Suprapubic skin (tissue), 4 donors: ENCODE measurements around the gene CLEC16A. TPM values are rescaled to one million over a fixed set of nuclear protein-coding genes. Genes with fewer than 3 reads are reported as not detected.

Experiments used
- DNase-seq, 2 donors: peaks; one replicate each; pipeline ENCODE4 v3.0.0-alpha.2; 2019; ENCODE audit warnings: low spot score in 2 of 2
- H3K27ac ChIP-seq: fragments of 200-600 bp; sonication (generic); one replicate; pipeline ENCODE4 v1.5.1; 2019
- H3K27me3 ChIP-seq: fragments of 200-600 bp; sonication (generic); one replicate; pipeline ENCODE4 v1.5.1; 2019
- H3K36me3 ChIP-seq: fragments of 200-600 bp; sonication (generic); one replicate; pipeline ENCODE4 v1.5.1; 2019
- H3K4me1 ChIP-seq: fragments of 200-600 bp; sonication (generic); one replicate; pipeline ENCODE4 v1.5.1; 2019
- H3K4me3 ChIP-seq: fragments of 200-600 bp; sonication (generic); one replicate; pipeline ENCODE4 v1.5.1; 2019; ENCODE audit warnings: mild to moderate bottlenecking
- H3K9me3 ChIP-seq: fragments of 200-600 bp; sonication (generic); one replicate; pipeline ENCODE4 v1.5.1; 2019
- CTCF ChIP-seq, 2 donors: fragments of 200-600 bp in 1 of 2; fragments of 450-650 bp in 1 of 2; sonication (generic) in 1 of 2; IDR thresholded peaks; one replicate each; pipeline ENCODE4 v1.5.1; 2016 to 2019; ENCODE audit warnings: antibody characterized with exemption in 2 of 2, mild to moderate bottlenecking in 1 of 2, moderate library complexity in 1 of 2
- EP300 ChIP-seq: sonication (generic); formaldehyde crosslinking; IDR thresholded peaks from one replicate; pipeline ENCODE4 v1.6.1; 2017; ENCODE audit warnings: antibody characterized with exemption
- POLR2A ChIP-seq, 2 donors: fragments of 450-650 bp; IDR thresholded peaks; one replicate each; pipeline ENCODE4 v1.6.1; 2017; ENCODE audit warnings: antibody characterized with exemption in 2 of 2, mild to moderate bottlenecking in 2 of 2, moderate library complexity in 2 of 2
- POLR2AphosphoS5 ChIP-seq, 3 donors: sonication (generic); formaldehyde crosslinking; IDR thresholded peaks; one replicate each; pipeline ENCODE4 v1.6.1; 2017; ENCODE audit warnings: antibody characterized with exemption in 3 of 3
- WGBS: methylation state at CpG from one replicate; pipeline ENCODE4 v1.1.5; 2018; 5-methylcytosine and 5-hydroxymethylcytosine counted together
- total RNA-seq, 4 donors: library from RNA; depleted of rRNA; stranded (reverse); fragments of >200 nt; gene quantifications; one replicate each; pipeline ENCODE4 v1.1.0, GENCODE V29; 2016

Gene CLEC16A
- total RNA-seq, 4 donors from 2014 or later: 37.2 to 62.3 (median 39.0) TPM

GRCh38 chr16:11082108-11082859 lies 137.9 kb downstream of the CLEC16A start:
- TF ChIP-seq EP300 (no peak), POLR2A (IDR thresholded peaks at IDR 0.05) (no peak), POLR2AphosphoS5 (IDR thresholded peaks at IDR 0.05) (no peak), CTCF (IDR thresholded peaks at IDR 0.05) (no peak)
- no peaks in the 10 kb centered on the region for H3K27me3 ChIP-seq
- H3K4me3 ChIP-seq: no peak overlapping the region
- WGBS: 91% methylated on average over 16 of the region's 16 CpGs
- peaks cover 4% of the 10 kb centered on the region for H3K36me3 ChIP-seq
- no peak for DNase-seq
- H3K27ac ChIP-seq: no peak overlapping the region
- no peaks in the 10 kb centered on the region for H3K9me3 ChIP-seq
- H3K4me1 ChIP-seq: peaks cover 29% of the 10 kb centered on the region

GRCh38 chr16:11082860-11083388 lies 138.6 kb downstream of the CLEC16A start:
- peaks cover 8% of the 10 kb centered on the region for H3K36me3 ChIP-seq

GRCh38 chr16:11084484-11084875 lies 140.1 kb downstream of the CLEC16A start:
- H3K27ac ChIP-seq: no peak overlapping the region
- TF ChIP-seq POLR2AphosphoS5 (IDR thresholded peaks at IDR 0.05) (no peak), EP300 (no peak), POLR2A (IDR thresholded peaks at IDR 0.05) (no peak), CTCF (IDR thresholded peaks at IDR 0.05) (no peak)
- 79% methylated on average over 11 of the region's 11 CpGs for WGBS
- no peak overlapping the region for H3K4me3 ChIP-seq
- no peaks in the 10 kb centered on the region for H3K9me3 ChIP-seq
- H3K27me3 ChIP-seq: no peaks in the 10 kb centered on the region
- H3K4me1 ChIP-seq: peaks cover 9% of the 10 kb centered on the region
- DNase-seq: no peak
- H3K36me3 ChIP-seq: peaks cover 10% of the 10 kb centered on the region

More at GRCh38 chr16:11082860-11083388, 138.6 kb downstream of the CLEC16A start:
- Histone ChIP-seq H3K27me3 (no peaks in the 10 kb centered on the region), H3K9me3 (no peaks in the 10 kb centered on the region), H3K27ac (no peak overlapping the region), H3K4me3 (no peak overlapping the region), H3K4me1 (peaks cover 24% of the 10 kb centered on the region)
- WGBS: 85% methylated on average over 2 of the region's 2 CpGs
- DNase-seq: no peak
- TF ChIP-seq POLR2AphosphoS5 (IDR thresholded peaks at IDR 0.05) (no peak), EP300 (no peak)

- H3K9me3 ChIP-seq: no peaks in the 10 kb centered on the region
- TF ChIP-seq CTCF (IDR thresholded peaks at IDR 0.05) (no peak), POLR2A (IDR thresholded peaks at IDR 0.05) (no peak), POLR2AphosphoS5 (IDR thresholded peaks at IDR 0.05) (no peak), EP300 (no peak)
- H3K27ac ChIP-seq: no peak overlapping the region
- no peaks in the 10 kb centered on the region for H3K27me3 ChIP-seq
- 94% methylated on average over 14 of the region's 15 CpGs for WGBS
- H3K36me3 ChIP-seq: peaks cover 10% of the 10 kb centered on the region
- DNase-seq: no peak
- peaks cover 4% of the 10 kb centered on the region for H3K4me1 ChIP-seq
- no peak overlapping the region for H3K4me3 ChIP-seq
These were observed 140.6 kb downstream of the CLEC16A start for GRCh38 chr16:11084876-11085485.

GRCh38 chr16:11085916-11086315 lies 141.6 kb downstream of the CLEC16A start:
- TF ChIP-seq POLR2AphosphoS5 (IDR thresholded peaks at IDR 0.05): no peak
- no peak for TF ChIP-seq POLR2A (IDR thresholded peaks at IDR 0.05)
- no peak for TF ChIP-seq CTCF (IDR thresholded peaks at IDR 0.05)
- TF ChIP-seq EP300: no peak
- H3K4me3 ChIP-seq: no peak overlapping the region
- H3K36me3 ChIP-seq: peaks cover 6% of the 10 kb centered on the region
- no peak for DNase-seq
- H3K4me1 ChIP-seq: peaks cover under 1% of the 10 kb centered on the region
- no peaks in the 10 kb centered on the region for H3K9me3 ChIP-seq
- H3K27me3 ChIP-seq: no peaks in the 10 kb centered on the region
- WGBS: 95% methylated on average over 5 of the region's 5 CpGs
- no peak overlapping the region for H3K27ac ChIP-seq
